Mucosa of gallbladder (tissue), 1 donor: ENCODE data around the gene LYG2. TPM values are rescaled to one million over a fixed set of nuclear protein-coding genes. Genes with fewer than 3 reads are reported as not detected.
"Not testable (repeated sequence)": the region's sequence is repeated elsewhere in the genome, so short reads cannot be mapped to it uniquely, and the experiment has no call there.

Source experiments
- DNase-seq: peaks from one replicate; pipeline ENCODE4 v3.0.0-alpha.2; 2020; ENCODE audit warnings: low spot score
- total RNA-seq: library from RNA; stranded (reverse); gene quantifications from one replicate; pipeline ENCODE4 v1.2.1, GENCODE V29; 2021
- donor health status: DM: no; HTN: no; CAD: no.

The LYG2 gene
- not detected for total RNA-seq

- no peak for DNase-seq
Observed at GRCh38 chr2:99255491-99256318, at the start of gene LYG2. LYG2 (minus strand) TSS chr2:99255666; CDS start chr2:99254260, 1,406 bp downstream.

GRCh38 chr2:99301097-99301496, 45.6 kb upstream of the LYG2 start, which contains the start of gene LYG1:
LYG1 (minus strand) TSS chr2:99301197; CDS start chr2:99295670, 5,527 bp downstream.
- not testable (repeated sequence) for DNase-seq

DNA sequence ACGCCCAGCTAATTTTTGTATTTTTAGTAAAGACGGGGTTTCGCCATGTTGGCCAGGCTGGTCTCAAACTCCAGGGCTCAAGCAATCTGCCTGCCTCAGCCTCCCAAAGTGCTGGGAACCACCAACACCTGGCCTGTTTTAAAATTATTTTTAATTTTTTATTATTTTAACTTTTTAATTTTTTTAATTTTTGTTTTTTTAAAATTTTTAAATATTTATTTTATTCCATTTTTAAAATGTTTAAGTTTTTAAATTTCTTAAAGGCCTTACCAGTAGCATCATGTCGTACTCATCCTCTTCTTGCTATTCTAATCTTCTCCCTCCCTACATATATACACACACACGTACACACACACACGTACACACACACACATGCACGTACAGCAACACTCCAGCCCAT, 44.1 kb upstream of the LYG2 start:
- no peak for DNase-seq

GRCh38 chr2:99297994-99298393, 42.5 kb upstream of the LYG2 start:
- no peak for DNase-seq

- DNase-seq: no peak
Observed at GRCh38 chr2:99285526-99285925, 30.1 kb upstream of the LYG2 start.

- no peak for DNase-seq
Observed at GRCh38 chr2:99279969-99280695, 24.7 kb upstream of the LYG2 start.

DNA sequence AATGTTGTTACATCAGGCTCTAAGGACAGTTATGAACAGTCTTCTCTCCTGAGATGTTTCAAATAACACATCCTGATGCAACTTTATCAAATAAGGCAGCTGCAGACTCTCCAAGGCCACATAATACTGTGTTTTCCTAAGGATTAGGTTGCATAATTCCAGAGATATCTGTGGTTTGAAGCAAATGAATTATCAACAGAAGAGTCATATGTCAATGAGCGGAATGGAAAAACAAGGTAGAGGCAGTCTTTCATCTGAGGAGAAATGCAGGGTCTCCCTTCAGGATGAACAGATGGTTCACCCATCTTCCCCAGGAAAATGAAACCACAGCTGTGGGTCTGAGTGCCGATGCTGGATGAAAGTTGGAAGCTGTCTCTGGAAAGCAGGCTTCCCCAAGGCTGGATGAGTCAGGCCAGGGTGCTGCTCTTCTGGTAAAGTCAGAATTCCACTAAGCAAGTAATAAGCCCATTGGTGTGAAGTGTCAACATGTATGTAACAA, 23.4 kb upstream of the LYG2 start:
- no peak for DNase-seq

GRCh38 chr2:99278195-99278765, 22.8 kb upstream of the LYG2 start:
- DNase-seq: not testable (repeated sequence)

DNA sequence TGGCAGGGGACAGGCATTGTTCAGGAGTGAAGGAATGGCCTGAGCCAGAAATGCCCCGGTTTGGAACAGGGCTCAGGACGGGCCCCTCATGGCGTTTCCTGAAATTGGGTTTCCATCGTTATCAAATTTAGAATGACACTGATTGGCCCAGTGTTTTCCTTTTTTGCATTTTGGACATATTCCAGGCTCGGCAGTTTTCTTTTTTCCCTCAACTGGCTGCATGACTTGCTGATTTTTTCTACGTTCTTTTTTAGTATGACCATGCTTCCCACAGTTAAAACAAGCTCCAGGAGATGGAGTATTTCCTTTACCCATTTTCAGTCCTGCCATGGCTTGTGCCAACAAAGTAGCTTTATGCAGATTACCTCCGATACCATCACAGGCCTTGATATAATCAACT, 20.4 kb upstream of the LYG2 start:
- no peak for DNase-seq

- no peak for DNase-seq
Observed at GRCh38 chr2:99261242-99261641, 5.8 kb upstream of the LYG2 start.

- DNase-seq: no peak
Observed at GRCh38 chr2:99260184-99260583, 4.7 kb upstream of the LYG2 start.

DNA sequence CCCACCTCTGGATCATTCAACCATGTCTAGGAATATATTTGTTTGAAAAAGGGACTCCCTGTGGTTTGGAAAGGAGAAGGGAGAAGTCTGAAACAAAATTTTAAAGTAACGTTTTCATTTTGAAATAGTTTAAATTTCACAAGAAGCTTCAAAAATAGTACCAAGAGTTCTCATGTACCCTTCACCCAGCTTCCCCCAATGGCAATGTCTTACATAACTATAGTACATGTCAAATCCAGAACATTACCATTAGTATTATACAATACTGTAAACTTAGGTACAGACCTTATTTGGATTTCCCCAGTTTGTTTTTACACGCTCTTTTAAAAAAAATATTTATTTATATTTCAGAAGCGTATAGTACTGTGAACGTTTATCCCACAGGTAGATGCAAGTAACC, 4.0 kb upstream of the LYG2 start:
- DNase-seq: no peak

DNA sequence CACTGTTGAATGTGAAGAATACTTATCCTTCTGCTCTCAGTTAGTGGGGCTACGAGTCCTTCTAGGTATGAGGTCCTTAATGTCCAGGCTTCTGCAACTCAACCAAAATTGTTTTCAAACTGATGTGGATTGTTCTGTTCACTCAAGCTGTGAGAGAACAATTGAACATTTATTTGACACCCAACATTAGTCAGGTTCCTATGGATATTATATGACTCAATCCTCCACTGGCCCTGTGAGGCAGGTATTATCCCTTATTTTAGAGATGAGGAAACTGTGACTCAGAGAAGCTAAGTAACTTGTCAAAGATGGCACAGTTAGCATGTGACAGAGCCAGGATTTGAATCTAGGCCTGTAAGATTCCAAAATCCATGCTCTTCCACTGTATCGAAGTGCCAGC, 1.2 kb upstream of the LYG2 start:
- no peak for DNase-seq

DNA sequence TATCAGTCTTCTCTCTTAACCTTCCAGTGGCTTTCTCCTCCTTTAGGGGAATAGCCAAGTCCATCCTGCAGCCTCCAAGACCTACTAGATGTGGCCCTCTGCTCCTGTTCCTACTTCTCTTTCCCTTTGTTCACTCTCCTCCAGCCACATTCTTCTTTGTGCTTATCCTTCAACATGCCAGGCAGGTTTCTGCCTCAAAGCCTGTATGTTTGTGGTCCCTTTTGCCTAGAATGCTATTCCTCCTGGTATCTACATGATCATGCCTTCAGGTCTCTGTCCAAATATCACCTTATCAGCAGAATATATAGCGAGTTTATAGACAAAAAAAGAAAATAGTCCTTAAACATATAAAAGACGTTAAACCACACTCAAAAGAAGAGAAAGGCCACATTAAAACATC, 5.5 kb downstream of the LYG2 start:
- DNase-seq: no peak

DNA sequence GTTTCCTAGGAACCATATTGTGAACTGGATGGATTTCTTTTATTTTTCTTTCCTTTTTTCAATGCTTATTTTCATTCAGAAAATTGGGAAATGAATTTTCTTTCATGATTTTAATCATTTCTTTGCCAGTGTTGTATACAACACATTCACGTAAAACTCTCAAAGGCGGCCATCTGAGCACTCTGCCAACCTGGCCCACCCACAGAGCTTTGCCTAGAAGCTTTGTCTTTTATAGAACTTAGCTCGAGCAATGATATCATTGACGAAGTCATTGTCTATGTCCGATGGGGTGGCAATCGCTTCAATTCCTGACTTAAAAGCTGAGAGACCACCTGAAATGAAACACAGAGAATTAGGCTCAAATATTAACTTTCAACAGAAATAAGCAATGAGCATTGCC, 13.3 kb downstream of the LYG2 start:
- no peak for DNase-seq

DNA sequence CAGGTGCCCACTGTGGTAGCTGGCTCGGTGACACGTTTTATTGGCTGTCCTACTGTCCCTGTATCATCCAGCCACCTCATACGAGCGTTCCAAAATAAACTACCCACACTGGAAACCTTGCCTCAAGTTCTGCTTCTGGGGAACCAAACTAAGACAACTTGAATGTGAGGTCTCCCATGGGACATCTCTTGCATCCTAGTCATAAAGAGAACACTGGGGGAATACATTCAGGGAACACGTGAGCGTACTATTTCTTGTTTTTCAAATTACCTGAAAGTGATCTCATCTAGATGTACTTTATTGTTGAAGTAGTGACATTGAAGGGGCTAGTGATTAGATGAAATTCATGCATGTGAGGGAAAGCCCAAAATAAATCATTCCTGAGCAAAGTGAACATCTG, 15.0 kb downstream of the LYG2 start:
- DNase-seq: no peak

GRCh38 chr2:99238599-99238998, 16.9 kb downstream of the LYG2 start:
- no peak for DNase-seq

- DNase-seq: not testable (repeated sequence)
Observed at GRCh38 chr2:99233177-99233576, 22.3 kb downstream of the LYG2 start.

GRCh38 chr2:99217929-99218501, 37.5 kb downstream of the LYG2 start:
- no peak for DNase-seq

DNA sequence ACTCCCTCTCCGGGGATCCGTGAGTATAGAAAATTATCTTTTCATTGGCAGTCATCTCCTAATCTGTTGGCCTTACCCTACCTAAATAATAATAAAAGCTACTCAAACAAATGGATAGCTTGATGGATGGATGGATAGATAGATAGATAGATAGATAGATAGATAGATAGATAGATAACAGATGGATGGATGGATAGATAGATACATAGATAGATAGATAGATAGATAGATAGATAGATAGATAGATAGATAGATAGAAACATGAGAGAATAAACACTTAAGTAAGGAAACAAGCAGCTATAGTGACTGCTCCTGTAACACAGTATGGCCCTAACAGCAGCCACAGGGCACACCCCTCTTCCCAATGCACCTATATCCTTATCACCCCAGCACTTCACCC, 39.4 kb downstream of the LYG2 start:
- DNase-seq: no peak

DNA sequence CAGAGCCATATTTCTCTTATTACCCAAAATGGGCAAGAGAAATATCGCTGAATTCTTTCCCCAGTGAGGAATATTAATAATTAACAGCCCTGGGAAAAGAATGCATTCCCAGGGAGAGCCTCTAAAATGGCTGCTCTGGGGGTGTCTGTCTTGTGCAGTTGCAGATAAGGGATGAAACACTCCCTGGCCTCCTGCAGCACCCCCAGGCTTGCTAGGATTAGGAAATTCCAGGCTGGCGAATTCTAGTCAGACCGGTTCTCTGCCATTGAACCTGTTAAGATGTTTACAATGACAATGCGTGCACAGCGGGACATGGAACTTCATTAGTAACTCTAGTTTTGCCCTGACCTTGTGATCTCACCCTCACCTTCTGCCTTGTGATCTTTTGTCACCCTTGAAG, 50.0 kb downstream of the LYG2 start:
- DNase-seq: no peak
